ENCODE results near the gene FITM1. TPM values are rescaled to one million over a fixed set of nuclear protein-coding genes. Genes with fewer than 3 reads are reported as not detected.

The FITM1 gene
- 0.94 TPM for total RNA-seq

GRCh38 chr14:24130380-24130716 is at the start of gene FITM1:
FITM1 (plus strand) TSS chr14:24130659; CDS start chr14:24131564, 905 bp downstream.

DNA sequence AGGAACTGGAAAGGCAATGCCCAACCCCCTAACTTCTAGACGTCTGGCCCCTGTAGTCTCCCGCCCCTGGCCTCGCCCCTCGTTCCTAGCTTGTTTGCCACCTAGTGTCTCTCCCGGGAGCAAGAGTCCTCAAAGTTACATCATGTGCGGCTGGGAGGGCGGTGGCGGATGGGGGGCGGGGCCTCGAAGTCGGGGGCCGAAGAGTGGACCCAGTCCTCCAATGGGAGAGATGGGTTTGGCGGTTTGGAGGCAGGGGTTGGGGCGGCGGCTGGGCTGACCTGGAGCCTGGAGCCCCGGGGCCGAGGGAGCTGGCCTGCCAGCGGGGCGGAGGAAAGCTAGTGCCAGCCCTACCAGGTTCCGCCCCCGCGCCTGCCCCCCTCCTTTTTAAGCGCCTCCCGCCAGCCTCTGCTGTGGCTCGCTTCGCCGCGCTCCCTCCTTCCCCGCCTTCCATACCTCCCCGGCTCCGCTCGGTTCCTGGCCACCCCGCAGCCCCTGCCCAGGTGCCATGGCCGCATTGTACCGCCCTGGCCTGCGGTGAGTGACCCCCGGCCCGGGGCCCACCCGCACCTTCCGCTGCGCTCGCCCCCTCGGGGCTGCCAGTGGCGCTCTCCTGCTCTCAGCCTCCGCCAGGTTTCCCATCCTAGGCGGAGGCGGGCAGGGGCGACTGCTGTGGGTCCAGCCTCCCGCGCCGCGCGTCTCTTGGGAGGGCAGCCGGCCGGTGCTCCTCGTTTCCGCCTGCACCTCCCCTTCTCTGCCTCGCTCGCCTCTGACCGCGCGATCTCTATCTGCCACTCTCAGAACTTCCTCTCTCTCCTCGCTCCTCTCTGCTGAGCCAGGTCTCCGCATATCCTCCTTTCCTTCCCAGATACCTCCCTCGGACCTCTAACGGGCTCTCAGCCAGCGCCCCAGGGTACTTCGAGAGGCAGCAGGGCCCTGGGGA is 36.3 kb upstream of the FITM1 start, which contains the start of gene PCK2:
PCK2 (plus strand) TSS at position 411 of the 940 bp plus-strand sequence; CDS start at position 506, 95 bp downstream.

GRCh38 chr14:24114532-24115421 is 15.7 kb upstream of the FITM1 start, which contains the start of the genes DCAF11 and NRL:
DCAF11 (plus strand) TSS chr14:24114777; CDS start chr14:24115595, 818 bp downstream.
NRL (minus strand) TSS chr14:24114949; CDS start chr14:24082848, 32,101 bp downstream.

DNA sequence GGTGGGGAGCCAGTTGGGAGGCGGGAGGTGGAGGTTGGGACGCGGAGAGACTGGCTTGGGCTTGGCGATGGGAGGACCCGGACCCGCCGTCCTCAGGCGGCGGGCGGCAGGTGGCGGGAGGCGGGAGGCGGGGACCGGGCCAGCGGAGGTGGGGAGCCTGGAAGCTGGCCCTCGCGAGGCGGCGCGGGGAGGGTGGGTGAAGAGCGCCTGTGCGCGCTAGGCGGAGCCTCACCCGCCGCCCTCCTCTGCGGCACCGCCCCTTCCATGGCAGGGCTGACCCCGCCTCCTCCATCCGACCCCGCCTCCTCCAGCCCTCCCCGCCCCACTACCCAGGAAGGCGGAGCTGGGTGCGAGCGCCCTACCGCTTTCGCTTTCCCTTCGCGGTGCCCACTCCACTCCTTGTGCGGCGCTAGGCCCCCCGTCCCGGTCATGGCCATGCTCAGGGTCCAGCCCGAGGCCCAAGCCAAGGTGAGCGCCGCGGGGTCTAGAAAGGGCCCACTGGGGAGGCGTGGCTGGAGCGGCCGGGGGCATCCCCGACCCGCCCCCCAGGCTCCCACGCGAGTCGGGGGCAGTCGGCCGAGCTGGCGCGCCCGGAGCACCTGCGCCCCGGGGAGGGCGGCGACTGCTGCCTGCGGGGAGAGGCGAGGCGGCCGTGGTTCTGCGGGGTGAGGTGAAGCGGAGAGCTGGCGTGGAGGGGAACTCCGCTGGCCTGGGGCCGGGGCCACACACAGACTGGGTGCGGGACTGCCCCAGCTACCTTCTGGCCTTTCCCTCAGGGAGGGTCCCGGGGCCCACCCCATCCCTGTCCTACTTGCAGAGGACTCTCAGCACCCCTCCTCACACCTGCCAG is 5.6 kb downstream of the FITM1 start, which contains the start of gene PSME1:
PSME1 (plus strand) TSS at position 361 of the 850 bp plus-strand sequence; CDS start at position 430, 69 bp downstream.

GRCh38 chr14:24141097-24141880 is 10.8 kb downstream of the FITM1 start, which contains the start of gene EMC9:
EMC9 (minus strand) TSS chr14:24141591; CDS start chr14:24141304, 287 bp downstream.

DNA sequence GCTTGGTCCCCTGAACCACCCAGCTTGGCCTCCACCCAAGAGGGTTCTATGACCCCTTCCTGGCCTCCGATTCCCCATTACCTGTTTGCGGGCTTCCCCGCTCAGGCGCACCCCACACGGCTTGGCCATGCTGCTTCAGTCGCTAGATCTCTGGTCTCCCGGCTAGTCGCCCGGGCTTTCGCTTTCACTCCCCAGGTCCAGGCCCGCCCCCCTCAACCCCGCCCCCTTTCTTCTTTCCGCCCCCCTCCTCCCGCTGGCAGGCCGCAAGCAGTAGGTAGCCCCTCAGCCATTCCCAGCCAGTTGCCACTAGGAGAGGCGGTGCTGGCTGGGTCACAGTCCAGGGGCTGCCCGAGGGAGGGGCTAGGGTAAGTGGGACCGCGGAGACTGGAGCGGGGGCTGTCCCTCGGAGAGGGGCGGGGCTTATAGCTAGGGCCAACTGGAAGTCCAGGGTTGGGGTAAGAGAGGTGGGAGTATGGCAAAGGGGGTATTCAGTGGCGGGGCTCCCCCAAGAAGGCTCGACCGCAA is 16.1 kb downstream of the FITM1 start, which contains the start of gene PSME2:
PSME2 (minus strand) TSS at position 158 of the 525 bp plus-strand sequence; CDS start at position 129, 29 bp downstream.

DNA sequence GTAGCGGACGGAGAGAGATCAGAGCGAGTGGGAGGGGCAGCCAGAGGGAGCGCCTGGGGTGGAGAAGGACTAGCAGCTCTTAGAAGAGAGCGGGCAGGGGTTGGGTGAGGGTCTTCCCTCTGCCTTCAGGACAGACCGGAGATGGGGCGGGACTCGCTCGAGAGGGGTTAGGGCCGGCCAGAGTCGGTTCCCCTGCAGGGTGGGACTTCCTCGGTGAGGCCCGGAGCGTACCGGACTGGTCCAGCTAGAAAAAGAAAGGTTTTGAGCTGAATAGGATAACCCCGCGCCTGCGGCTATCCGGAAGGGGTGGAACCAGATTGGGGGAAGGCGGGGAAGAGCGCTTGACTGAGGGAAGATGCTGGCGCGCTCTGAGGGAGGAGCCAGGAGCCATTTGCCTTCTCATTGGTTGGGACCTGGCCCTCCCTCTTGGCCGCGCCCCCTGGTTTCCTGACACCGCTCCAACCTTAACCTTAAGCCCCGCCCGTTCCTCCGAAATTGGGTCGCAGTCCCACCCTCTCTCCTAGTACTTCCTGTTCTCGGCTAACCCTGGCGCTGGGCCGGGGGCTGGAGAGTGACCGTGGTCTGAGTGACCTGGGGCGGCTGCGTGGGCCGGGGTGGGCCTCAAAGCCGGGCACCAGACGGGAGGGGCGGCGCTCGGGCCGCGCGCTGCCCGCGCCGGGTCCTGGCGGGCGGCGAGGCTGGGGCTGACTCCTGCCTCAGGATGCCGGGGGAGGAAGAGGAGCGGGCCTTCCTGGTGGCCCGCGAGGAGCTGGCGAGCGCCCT is 16.7 kb downstream of the FITM1 start, which contains the start of gene RNF31:
RNF31 (plus strand) TSS at position 521 of the 783 bp plus-strand sequence; CDS start at position 722, 201 bp downstream.

GRCh38 chr14:24160850-24161804 is 30.7 kb downstream of the FITM1 start, which contains the start of gene IRF9:
IRF9 (plus strand) TSS chr14:24161265; CDS start chr14:24162145, 880 bp downstream.

GRCh38 chr14:24171422-24172260 is 41.2 kb downstream of the FITM1 start, which contains the start of gene REC8:
REC8 (plus strand) TSS chr14:24172080; CDS start chr14:24172553, 473 bp downstream.

Small RNAs within 50 kb of the gene (small RNA-seq; reads per million reads assigned to genes)
- not detected for gene IPO4 (ENCODE audit: low replicate concordance)
- not detected for gene IRF9 (ENCODE audit: low replicate concordance)
- gene RNA5SP383 (ENCODE audit: low replicate concordance): 0.18 reads per million

Other genes starting within 250 kb of the FITM1 start
- gene DHRS4, start 176.9 kb upstream of the FITM1 start, total RNA-seq: 6.3 TPM
- 4.4 TPM for gene DHRS4L2, start 141.7 kb upstream of the FITM1 start, total RNA-seq
- gene CARMIL3, start 78.7 kb upstream of the FITM1 start, total RNA-seq: 51.6 TPM
- 27.2 TPM for gene CPNE6, start 59.1 kb upstream of the FITM1 start, total RNA-seq
- 2.2 TPM for gene PCK2, start 36.3 kb upstream of the FITM1 start, total RNA-seq
- gene DCAF11, start 15.9 kb upstream of the FITM1 start, total RNA-seq: 64.2 TPM
- 2.2 TPM for gene NRL, start 15.7 kb upstream of the FITM1 start, total RNA-seq
- gene PSME1, start 5.5 kb downstream of the FITM1 start, total RNA-seq: 23.2 TPM
- 10.0 TPM for gene EMC9, start 10.9 kb downstream of the FITM1 start, total RNA-seq
- 22.2 TPM for gene PSME2, start 16.0 kb downstream of the FITM1 start, total RNA-seq
- gene RNF31, start 16.8 kb downstream of the FITM1 start, total RNA-seq: 38.5 TPM
- 17.5 TPM for gene IRF9, start 30.6 kb downstream of the FITM1 start, total RNA-seq
- gene REC8, start 41.4 kb downstream of the FITM1 start, total RNA-seq: 33.8 TPM
- gene IPO4, start 58.2 kb downstream of the FITM1 start, total RNA-seq: 18.2 TPM
- 20.7 TPM for gene TM9SF1, start 64.8 kb downstream of the FITM1 start, total RNA-seq
- not detected for gene TSSK4, start 75.0 kb downstream of the FITM1 start, total RNA-seq
- gene CHMP4A, start 82.8 kb downstream of the FITM1 start, total RNA-seq: 35.1 TPM
- 25.0 TPM for gene MDP1, start 85.4 kb downstream of the FITM1 start, total RNA-seq
- 62.3 TPM for gene NEDD8, start 101.7 kb downstream of the FITM1 start, total RNA-seq
- 34.7 TPM for gene GMPR2, start 102.3 kb downstream of the FITM1 start, total RNA-seq
- gene TINF2, start 112.0 kb downstream of the FITM1 start, total RNA-seq: 51.3 TPM
- 4.4 TPM for gene TGM1, start 132.5 kb downstream of the FITM1 start, total RNA-seq
- 30.7 TPM for gene RABGGTA, start 140.9 kb downstream of the FITM1 start, total RNA-seq
- 13.8 TPM for gene DHRS1, start 169.1 kb downstream of the FITM1 start, total RNA-seq
- 25.4 TPM for gene NOP9, start 169.2 kb downstream of the FITM1 start, total RNA-seq
- gene CIDEB, start 177.3 kb downstream of the FITM1 start, total RNA-seq: 5.6 TPM
- 2.2 TPM for gene LTB4R2, start 179.5 kb downstream of the FITM1 start, total RNA-seq
- gene LTB4R, start 180.8 kb downstream of the FITM1 start, total RNA-seq: 1.6 TPM
- gene ADCY4, start 204.4 kb downstream of the FITM1 start, total RNA-seq: 3.1 TPM
- gene RIPK3, start 209.3 kb downstream of the FITM1 start, total RNA-seq: not detected
- gene NFATC4, start 237.5 kb downstream of the FITM1 start, total RNA-seq: 4.4 TPM

All from parietal lobe (tissue), 2 donors.